AG04449 (cell line): ENCODE results near the gene MXD4.
"Not testable (repeated sequence)": the region's sequence is repeated elsewhere in the genome, so short reads cannot be mapped to it uniquely, and the experiment has no call there.

ENCODE experiments used
- CTCF ChIA-PET: fragments of 350-600 bp; formaldehyde crosslinking; extraction: SDS; loops from one replicate; lab custom pipeline; 2021; ENCODE audit warnings: antibody characterized with exemption; lab: Yijun Ruan, JAX
- POLR2A ChIA-PET: fragments of 400-600, 350-600 bp; formaldehyde crosslinking; extraction: SDS; loops from one replicate; lab custom pipeline; 2020; ENCODE audit warnings: antibody characterized with exemption, inconsistent platforms; lab: Yijun Ruan, JAX
- DNase-seq: peaks from one replicate; pipeline ENCODE4 v3.0.0-alpha.2; 2010; ENCODE audit warnings: low read depth, low spot score
- H3K4me3 ChIP-seq: 2 replicates; pipeline ENCODE4 v1.5.1; 2011; ENCODE audit warnings: low read depth, mild to moderate bottlenecking, control low read depth, low read length
- CTCF ChIP-seq: IDR thresholded peaks from one replicate; pipeline ENCODE4 v1.5.1; 2011; ENCODE audit warnings: mild to moderate bottlenecking, moderate library complexity, low read length, control low read depth, inconsistent platforms; ENCODE audit not compliant: insufficient read depth; ENCODE audit errors: missing control alignments

MXD4 gene

GRCh38 chr4:2241003-2241402, 20.9 kb downstream of the MXD4 start:
- ChIA-PET CTCF (interaction anchor here (0.9 to 2.5 kb wide), 3 partner anchors 17 to 227 kb away, joined by 3 to 10 read pairs (median 8); no protein-coding TSS in a partner anchor), POLR2A (interaction anchor here (2.5 kb wide), 1 partner anchor 21 kb away, joined by 12 read pairs; the partner anchor contains the start of gene MXD4)
- no peak for DNase-seq
- H3K4me3 ChIP-seq: peak overlapping the region; percentile 95
- no peak for TF ChIP-seq CTCF

- TF ChIP-seq CTCF: no peak
- no peak overlapping the region for H3K4me3 ChIP-seq
- CTCF ChIA-PET: interaction anchor here (1.1 to 4.2 kb wide), 2 partner anchors 18 to 227 kb away, joined by 3 to 42 read pairs; no protein-coding TSS in a partner anchor
- no peak for DNase-seq
- POLR2A ChIA-PET: no interaction called here
Measured at GRCh38 chr4:2236944-2237666, 24.8 kb downstream of the MXD4 start.

GRCh38 chr4:2231082-2231481, 30.8 kb downstream of the MXD4 start:
- H3K4me3 ChIP-seq: no peak overlapping the region
- POLR2A ChIA-PET: no interaction called here
- no peak for DNase-seq
- TF ChIP-seq CTCF: no peak
- CTCF ChIA-PET: interaction anchor here (5.8 kb wide), 1 partner anchor 11 kb away, joined by 47 read pairs; no protein-coding TSS in a partner anchor

- no peak for DNase-seq
- CTCF ChIA-PET: interaction anchor here (0.8 to 1.6 kb wide), 2 partner anchors 8 to 10 kb away, joined by 3 to 6 read pairs; no protein-coding TSS in a partner anchor
- no peak overlapping the region for H3K4me3 ChIP-seq
- TF ChIP-seq CTCF: no peak
- POLR2A ChIA-PET: interaction anchor here (1.2 kb wide), 1 partner anchor 16 kb away, joined by 3 read pairs; no protein-coding TSS in a partner anchor
Measured at GRCh38 chr4:2226261-2226660, 35.6 kb downstream of the MXD4 start.

GRCh38 chr4:2222838-2223237, 39.1 kb downstream of the MXD4 start:
- ChIA-PET CTCF (interaction anchor here (3.1 to 5.7 kb wide), 2 partner anchors 18 to 221 kb away, joined by 8 to 55 read pairs; no protein-coding TSS in a partner anchor), POLR2A (no interaction called here)
- no peak overlapping the region for H3K4me3 ChIP-seq
- no peak for TF ChIP-seq CTCF
- DNase-seq: no peak

- DNase-seq, H3K4me3 ChIP-seq, POLR2A ChIA-PET: not testable (repeated sequence)
- CTCF ChIA-PET: interaction anchor here (0.8 to 5.8 kb wide), 14 partner anchors 10 to 409 kb away, joined by 3 to 55 read pairs (median 16); no protein-coding TSS in a partner anchor
Measured at GRCh38 chr4:2221378-2221777, 40.5 kb downstream of the MXD4 start.
